ENCODE results near the gene KCNK5.

Gene KCNK5

GRCh38 chr6:39203436-39204159, 25.7 kb downstream of the KCNK5 start:
- H3K27ac ChIP-seq (ENCODE audit: low read depth, low read length) = no peak overlapping the region
- no peak overlapping the region for H3K9ac ChIP-seq (ENCODE audit: low read length)
- no peaks in the 10 kb centered on the region for H3K27me3 ChIP-seq (ENCODE audit: control insufficient read depth in 1 of 2, insufficient read depth in 2 of 2, low read length in 2 of 2)
- no peaks in the 10 kb centered on the region for H3K9me3 ChIP-seq (ENCODE audit: low read length)
- no peaks in the 10 kb centered on the region for H3K4me1 ChIP-seq (ENCODE audit: insufficient read depth, low read length)
- H3K36me3 ChIP-seq (ENCODE audit: insufficient read depth, low read length) = no peaks in the 10 kb centered on the region
- H3K4me3 ChIP-seq (ENCODE audit: low read depth in 1 of 2, low read length in 2 of 2) = no peak overlapping the region

- Histone ChIP-seq H3K4me3 (ENCODE audit: low read depth in 1 of 2, low read length in 2 of 2) (no peak overlapping the region), H3K27ac (ENCODE audit: low read depth, low read length) (no peak overlapping the region), H3K27me3 (ENCODE audit: control insufficient read depth in 1 of 2, insufficient read depth in 2 of 2, low read length in 2 of 2) (no peaks in the 10 kb centered on the region), H3K4me1 (ENCODE audit: insufficient read depth, low read length) (no peaks in the 10 kb centered on the region), H3K9me3 (ENCODE audit: low read length) (no peaks in the 10 kb centered on the region), H3K9ac (ENCODE audit: low read length) (no peak overlapping the region), H3K36me3 (ENCODE audit: insufficient read depth, low read length) (no peaks in the 10 kb centered on the region)
These were observed 27.1 kb downstream of the KCNK5 start for GRCh38 chr6:39202166-39202565.

GRCh38 chr6:39200498-39201020, 28.7 kb downstream of the KCNK5 start:
- Histone ChIP-seq H3K9ac (ENCODE audit: low read length) (no peak overlapping the region), H3K4me1 (ENCODE audit: insufficient read depth, low read length) (no peaks in the 10 kb centered on the region), H3K27me3 (ENCODE audit: control insufficient read depth in 1 of 2, insufficient read depth in 2 of 2, low read length in 2 of 2) (no peaks in the 10 kb centered on the region), H3K9me3 (ENCODE audit: low read length) (no peaks in the 10 kb centered on the region), H3K36me3 (ENCODE audit: insufficient read depth, low read length) (no peaks in the 10 kb centered on the region), H3K4me3 (ENCODE audit: low read depth in 1 of 2, low read length in 2 of 2) (no peak overlapping the region), H3K27ac (ENCODE audit: low read depth, low read length) (no peak overlapping the region)

GRCh38 chr6:39199976-39200375, 29.3 kb downstream of the KCNK5 start:
- no peak overlapping the region for H3K27ac ChIP-seq (ENCODE audit: low read depth, low read length)
- H3K4me1 ChIP-seq (ENCODE audit: insufficient read depth, low read length) = no peaks in the 10 kb centered on the region
- no peak overlapping the region for H3K9ac ChIP-seq (ENCODE audit: low read length)
- H3K9me3 ChIP-seq (ENCODE audit: low read length) = no peaks in the 10 kb centered on the region
- H3K4me3 ChIP-seq (ENCODE audit: low read depth in 1 of 2, low read length in 2 of 2) = no peak overlapping the region
- no peaks in the 10 kb centered on the region for H3K27me3 ChIP-seq (ENCODE audit: control insufficient read depth in 1 of 2, insufficient read depth in 2 of 2, low read length in 2 of 2)
- no peaks in the 10 kb centered on the region for H3K36me3 ChIP-seq (ENCODE audit: insufficient read depth, low read length)

- Histone ChIP-seq H3K27ac (ENCODE audit: low read depth, low read length) (no peak overlapping the region), H3K9ac (ENCODE audit: low read length) (no peak overlapping the region), H3K9me3 (ENCODE audit: low read length) (no peaks in the 10 kb centered on the region), H3K4me3 (ENCODE audit: low read depth in 1 of 2, low read length in 2 of 2) (no peak overlapping the region), H3K4me1 (ENCODE audit: insufficient read depth, low read length) (no peaks in the 10 kb centered on the region), H3K27me3 (ENCODE audit: control insufficient read depth in 1 of 2, insufficient read depth in 2 of 2, low read length in 2 of 2) (no peaks in the 10 kb centered on the region), H3K36me3 (ENCODE audit: insufficient read depth, low read length) (no peaks in the 10 kb centered on the region)
These were observed 29.9 kb downstream of the KCNK5 start for GRCh38 chr6:39199231-39199940.

- Histone ChIP-seq H3K4me1 (ENCODE audit: insufficient read depth, low read length) (no peaks in the 10 kb centered on the region), H3K27ac (ENCODE audit: low read depth, low read length) (no peak overlapping the region)
These were observed 30.7 kb downstream of the KCNK5 start for GRCh38 chr6:39198528-39198927.

GRCh38 chr6:39197922-39198500, 31.3 kb downstream of the KCNK5 start:
- Histone ChIP-seq H3K9me3 (ENCODE audit: low read length) (no peaks in the 10 kb centered on the region), H3K36me3 (ENCODE audit: insufficient read depth, low read length) (no peaks in the 10 kb centered on the region), H3K9ac (ENCODE audit: low read length) (no peak overlapping the region), H3K4me1 (ENCODE audit: insufficient read depth, low read length) (no peaks in the 10 kb centered on the region), H3K27ac (ENCODE audit: low read depth, low read length) (no peak overlapping the region), H3K4me3 (ENCODE audit: low read depth in 1 of 2, low read length in 2 of 2) (no peak overlapping the region), H3K27me3 (ENCODE audit: control insufficient read depth in 1 of 2, insufficient read depth in 2 of 2, low read length in 2 of 2) (no peaks in the 10 kb centered on the region)

More at GRCh38 chr6:39198528-39198927, 30.7 kb downstream of the KCNK5 start:
- Histone ChIP-seq H3K9ac (ENCODE audit: low read length) (no peak overlapping the region), H3K9me3 (ENCODE audit: low read length) (no peaks in the 10 kb centered on the region), H3K27me3 (ENCODE audit: control insufficient read depth in 1 of 2, insufficient read depth in 2 of 2, low read length in 2 of 2) (no peaks in the 10 kb centered on the region), H3K4me3 (ENCODE audit: low read depth in 1 of 2, low read length in 2 of 2) (no peak overlapping the region), H3K36me3 (ENCODE audit: insufficient read depth, low read length) (no peaks in the 10 kb centered on the region)

GRCh38 chr6:39197521-39197920, 31.8 kb downstream of the KCNK5 start:
- no peaks in the 10 kb centered on the region for H3K4me1 ChIP-seq (ENCODE audit: insufficient read depth, low read length)

GRCh38 chr6:39196673-39197091, 32.6 kb downstream of the KCNK5 start:
- Histone ChIP-seq H3K27me3 (ENCODE audit: control insufficient read depth in 1 of 2, insufficient read depth in 2 of 2, low read length in 2 of 2) (no peaks in the 10 kb centered on the region), H3K9me3 (ENCODE audit: low read length) (no peaks in the 10 kb centered on the region), H3K4me1 (ENCODE audit: insufficient read depth, low read length) (no peaks in the 10 kb centered on the region), H3K4me3 (ENCODE audit: low read depth in 1 of 2, low read length in 2 of 2) (no peak overlapping the region), H3K9ac (ENCODE audit: low read length) (no peak overlapping the region), H3K27ac (ENCODE audit: low read depth, low read length) (no peak overlapping the region), H3K36me3 (ENCODE audit: insufficient read depth, low read length) (no peaks in the 10 kb centered on the region)

More at GRCh38 chr6:39197521-39197920, 31.8 kb downstream of the KCNK5 start:
- H3K27me3 ChIP-seq (ENCODE audit: control insufficient read depth in 1 of 2, insufficient read depth in 2 of 2, low read length in 2 of 2) = no peaks in the 10 kb centered on the region
- H3K36me3 ChIP-seq (ENCODE audit: insufficient read depth, low read length) = no peaks in the 10 kb centered on the region
- no peaks in the 10 kb centered on the region for H3K9me3 ChIP-seq (ENCODE audit: low read length)
- H3K9ac ChIP-seq (ENCODE audit: low read length) = no peak overlapping the region
- no peak overlapping the region for H3K27ac ChIP-seq (ENCODE audit: low read depth, low read length)
- no peak overlapping the region for H3K4me3 ChIP-seq (ENCODE audit: low read depth in 1 of 2, low read length in 2 of 2)

GRCh38 chr6:39195792-39196385, 33.4 kb downstream of the KCNK5 start:
- no peaks in the 10 kb centered on the region for H3K9me3 ChIP-seq (ENCODE audit: low read length)
- no peak overlapping the region for H3K9ac ChIP-seq (ENCODE audit: low read length)
- no peak overlapping the region for H3K27ac ChIP-seq (ENCODE audit: low read depth, low read length)
- H3K4me3 ChIP-seq (ENCODE audit: low read depth in 1 of 2, low read length in 2 of 2) = no peak overlapping the region
- no peaks in the 10 kb centered on the region for H3K4me1 ChIP-seq (ENCODE audit: insufficient read depth, low read length)
- no peaks in the 10 kb centered on the region for H3K36me3 ChIP-seq (ENCODE audit: insufficient read depth, low read length)
- no peaks in the 10 kb centered on the region for H3K27me3 ChIP-seq (ENCODE audit: control insufficient read depth in 1 of 2, insufficient read depth in 2 of 2, low read length in 2 of 2)

GRCh38 chr6:39194466-39194865, 34.8 kb downstream of the KCNK5 start:
- H3K9me3 ChIP-seq (ENCODE audit: low read length) = no peaks in the 10 kb centered on the region
- H3K27ac ChIP-seq (ENCODE audit: low read depth, low read length) = no peak overlapping the region
- H3K27me3 ChIP-seq (ENCODE audit: control insufficient read depth in 1 of 2, insufficient read depth in 2 of 2, low read length in 2 of 2) = no peaks in the 10 kb centered on the region
- no peak overlapping the region for H3K9ac ChIP-seq (ENCODE audit: low read length)
- no peaks in the 10 kb centered on the region for H3K4me1 ChIP-seq (ENCODE audit: insufficient read depth, low read length)
- H3K4me3 ChIP-seq (ENCODE audit: low read depth in 1 of 2, low read length in 2 of 2) = no peak overlapping the region
- H3K36me3 ChIP-seq (ENCODE audit: insufficient read depth, low read length) = no peaks in the 10 kb centered on the region
